Loucy (cell line): Measurements from ENCODE around the gene SEL1L3.

Experiments used
- H2AFZ ChIP-seq: fragments of 200-600 bp; sonication (generic); 2 replicates; pipeline ENCODE4 v1.6.0; 2016; ENCODE audit warnings: antibody characterized with exemption, mild to moderate bottlenecking, low read length, moderate library complexity
- H3F3A ChIP-seq: fragments of 200-600 bp; 2 replicates; pipeline ENCODE4 v1.6.0; 2016; ENCODE audit warnings: antibody characterized with exemption, low read depth, mild to moderate bottlenecking
- H3K27me3 ChIP-seq: fragments of 200-600 bp; sonication (generic); 2 replicates; pipeline ENCODE4 v1.6.1; 2014; ENCODE audit warnings: low read length, mild to moderate bottlenecking; ENCODE audit not compliant: insufficient read depth, poor library complexity, severe bottlenecking
- H3K36me3 ChIP-seq: fragments of 200-600 bp; sonication (generic); 2 replicates; pipeline ENCODE4 v1.6.1; 2016; ENCODE audit warnings: low read length; ENCODE audit not compliant: insufficient read depth
- H3K4me1 ChIP-seq: fragments of 200-600 bp; sonication (generic); 2 replicates; pipeline ENCODE4 v1.5.1; 2014; ENCODE audit warnings: low read length, mild to moderate bottlenecking; ENCODE audit not compliant: insufficient read depth, poor library complexity, severe bottlenecking
- H3K4me2 ChIP-seq: fragments of 200-600 bp; sonication (generic); 2 replicates; pipeline ENCODE4 v1.6.0; 2014; ENCODE audit warnings: antibody characterized with exemption, low read length, low read depth, mild to moderate bottlenecking; ENCODE audit not compliant: poor library complexity, severe bottlenecking
- H3K4me3 ChIP-seq: fragments of 200-600 bp; sonication (generic); 2 replicates; pipeline ENCODE4 v1.5.1; 2014; ENCODE audit warnings: low read length, mild to moderate bottlenecking, mixed read lengths; ENCODE audit not compliant: poor library complexity, severe bottlenecking
- H3K79me2 ChIP-seq: fragments of 200-600 bp; sonication (generic); 2 replicates; pipeline ENCODE4 v1.6.1; 2014; ENCODE audit warnings: low read length; ENCODE audit not compliant: insufficient read depth
- H3K9ac ChIP-seq: fragments of 200-600 bp; sonication (generic); 2 replicates; pipeline ENCODE4 v1.6.0; 2014; ENCODE audit warnings: mild to moderate bottlenecking, low read depth, low read length, moderate library complexity; ENCODE audit not compliant: poor library complexity, severe bottlenecking
- H3K9me2 ChIP-seq: fragments of 200-600 bp; sonication (generic); replicated peaks from 2 replicates; pipeline ENCODE4 v1.6.1; 2016; ENCODE audit warnings: low read depth, low read length, mixed read lengths
- H3K9me3 ChIP-seq: fragments of 200-600 bp; sonication (generic); 2 replicates; pipeline ENCODE4 v1.6.1; 2014; ENCODE audit warnings: mild to moderate bottlenecking, antibody characterized with exemption, low read length, low read depth; ENCODE audit not compliant: insufficient read depth
- H4K20me1 ChIP-seq: fragments of 200-600 bp; sonication (generic); 2 replicates; pipeline ENCODE4 v1.6.0; 2014; ENCODE audit warnings: antibody characterized with exemption, low read length, mild to moderate bottlenecking; ENCODE audit not compliant: insufficient read depth, poor library complexity, severe bottlenecking
- EZH2phosphoT487 ChIP-seq: fragments of 200-600 bp; IDR thresholded peaks from 2 replicates; pipeline ENCODE4 v1.6.1; 2018; ENCODE audit warnings: antibody characterized with exemption, mild to moderate bottlenecking, moderate library complexity, borderline replicate concordance
- TF ChIP-seq, protein P1 (sequence below): fragments of 200-600 bp; sonication (generic); conservative IDR thresholded peaks from 2 replicates; pipeline ENCODE4 v1.5.1; 2014; ENCODE audit warnings: mild to moderate bottlenecking, antibody characterized with exemption, low read length

The SEL1L3 gene

GRCh38 chr4:25815586-25815985 is 47.2 kb downstream of the SEL1L3 start:
- Histone ChIP-seq H3K4me1 (no peaks in the 10 kb centered on the region), H3K9me3 (no peaks in the 10 kb centered on the region), H3F3A (no peaks in the 10 kb centered on the region), H3K4me2 (no peak overlapping the region), H3K9ac (no peak overlapping the region), H3K79me2 (no peaks in the 10 kb centered on the region), H2AFZ (no peak overlapping the region), H3K4me3 (no peak overlapping the region), H3K36me3 (no peaks in the 10 kb centered on the region), H3K27me3 (no peaks in the 10 kb centered on the region), H4K20me1 (no peaks in the 10 kb centered on the region), H3K9me2 (no peaks in the 10 kb centered on the region)
- TF ChIP-seq, protein P1, sequence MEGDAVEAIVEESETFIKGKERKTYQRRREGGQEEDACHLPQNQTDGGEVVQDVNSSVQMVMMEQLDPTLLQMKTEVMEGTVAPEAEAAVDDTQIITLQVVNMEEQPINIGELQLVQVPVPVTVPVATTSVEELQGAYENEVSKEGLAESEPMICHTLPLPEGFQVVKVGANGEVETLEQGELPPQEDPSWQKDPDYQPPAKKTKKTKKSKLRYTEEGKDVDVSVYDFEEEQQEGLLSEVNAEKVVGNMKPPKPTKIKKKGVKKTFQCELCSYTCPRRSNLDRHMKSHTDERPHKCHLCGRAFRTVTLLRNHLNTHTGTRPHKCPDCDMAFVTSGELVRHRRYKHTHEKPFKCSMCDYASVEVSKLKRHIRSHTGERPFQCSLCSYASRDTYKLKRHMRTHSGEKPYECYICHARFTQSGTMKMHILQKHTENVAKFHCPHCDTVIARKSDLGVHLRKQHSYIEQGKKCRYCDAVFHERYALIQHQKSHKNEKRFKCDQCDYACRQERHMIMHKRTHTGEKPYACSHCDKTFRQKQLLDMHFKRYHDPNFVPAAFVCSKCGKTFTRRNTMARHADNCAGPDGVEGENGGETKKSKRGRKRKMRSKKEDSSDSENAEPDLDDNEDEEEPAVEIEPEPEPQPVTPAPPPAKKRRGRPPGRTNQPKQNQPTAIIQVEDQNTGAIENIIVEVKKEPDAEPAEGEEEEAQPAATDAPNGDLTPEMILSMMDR = no peak
- no peak for TF ChIP-seq EZH2phosphoT487

GRCh38 chr4:25814301-25815136 is 48.3 kb downstream of the SEL1L3 start:
- no peaks in the 10 kb centered on the region for H4K20me1 ChIP-seq
- no peaks in the 10 kb centered on the region for H3K9me3 ChIP-seq
- no peaks in the 10 kb centered on the region for H3K36me3 ChIP-seq
- H3K4me3 ChIP-seq = no peak overlapping the region
- H2AFZ ChIP-seq = no peak overlapping the region
- no peaks in the 10 kb centered on the region for H3K4me1 ChIP-seq
- no peaks in the 10 kb centered on the region for H3K79me2 ChIP-seq
- H3F3A ChIP-seq = no peaks in the 10 kb centered on the region
- H3K9me2 ChIP-seq = no peaks in the 10 kb centered on the region
- H3K4me2 ChIP-seq = no peak overlapping the region
- H3K27me3 ChIP-seq = no peaks in the 10 kb centered on the region
- H3K9ac ChIP-seq = no peak overlapping the region
- no peak for TF ChIP-seq EZH2phosphoT487
- TF ChIP-seq, protein P1 = no peak

DNA sequence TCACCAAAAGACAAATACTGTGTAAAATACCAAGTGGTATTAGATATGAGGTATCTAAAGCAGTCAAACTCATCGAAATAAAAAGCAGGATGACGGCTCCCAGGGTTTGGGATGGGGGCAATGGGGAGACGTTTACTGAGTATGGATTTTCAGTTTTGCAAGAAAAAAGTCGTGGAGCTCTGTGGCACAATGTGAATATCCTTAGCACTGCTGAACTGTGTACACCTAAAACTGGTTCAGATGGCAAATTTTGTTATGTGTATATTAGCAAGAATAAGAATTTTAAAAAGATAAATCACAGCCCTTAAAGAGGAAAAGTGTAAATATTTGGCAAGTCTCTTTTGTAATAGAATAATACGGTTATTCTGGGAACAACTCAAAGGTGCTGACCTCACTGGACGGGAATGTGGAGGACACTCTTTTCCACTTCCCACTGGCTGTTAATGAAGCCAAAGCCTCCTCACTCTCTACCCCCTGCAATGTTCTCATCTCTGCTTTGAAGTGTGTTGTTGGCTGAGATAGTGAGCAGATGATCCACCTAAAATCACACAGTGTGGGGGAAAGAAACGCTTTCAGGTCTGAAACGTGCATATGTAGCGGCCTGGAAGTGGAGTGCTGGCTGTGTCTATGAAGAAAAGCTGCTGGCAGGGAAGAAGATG is 49.2 kb downstream of the SEL1L3 start:
- Histone ChIP-seq H3F3A (no peaks in the 10 kb centered on the region), H3K27me3 (no peaks in the 10 kb centered on the region), H3K9me3 (no peaks in the 10 kb centered on the region), H3K4me3 (no peak overlapping the region), H4K20me1 (no peaks in the 10 kb centered on the region), H3K9ac (no peak overlapping the region), H3K9me2 (no peaks in the 10 kb centered on the region), H3K36me3 (no peaks in the 10 kb centered on the region), H3K4me1 (no peaks in the 10 kb centered on the region), H2AFZ (no peak overlapping the region), H3K4me2 (no peak overlapping the region), H3K79me2 (no peaks in the 10 kb centered on the region)
- no peak for TF ChIP-seq EZH2phosphoT487
- TF ChIP-seq, protein P1 = no peak
